Psoas muscle (tissue), 8 donors: ENCODE data around the gene SNX20. TPM values are rescaled to one million over a fixed set of nuclear protein-coding genes. Genes with fewer than 3 reads are reported as not detected.

Experiments used
- ATAC-seq, 4 donors: fragments of 200-7000 bp; cut with Tn5 transposase; one replicate each; pipeline ENCODE4 v1.9.1; 2020; ENCODE audit warnings: moderate library complexity in 3 of 4, mild to moderate bottlenecking in 2 of 4
- DNase-seq, 2 donors: peaks; one replicate each; pipeline ENCODE4 v3.0.0-alpha.2; 2020
- H3K27ac ChIP-seq: fragments of 200-600 bp; one replicate; pipeline ENCODE4 v1.8.0; 2022
- H3K27me3 ChIP-seq, 3 donors: fragments of 200-600 bp in 1 of 3; one replicate each; pipeline versions ENCODE4 v1.6.1 to v1.8.0; 2013 to 2022; ENCODE audit warnings: low read length in 2 of 3, mild to moderate bottlenecking in 2 of 3, moderate library complexity in 1 of 3; ENCODE audit not compliant: insufficient read depth in 3 of 3
- H3K36me3 ChIP-seq, 2 donors: fragments of 200-600 bp in 1 of 2; one replicate each; pipeline versions ENCODE4 v1.6.1 to v1.8.0; 2013 to 2022; ENCODE audit warnings: low read depth in 1 of 2, mild to moderate bottlenecking in 1 of 2, moderate library complexity in 1 of 2; ENCODE audit not compliant: insufficient read depth in 1 of 2
- H3K4me1 ChIP-seq: fragments of 200-600 bp; one replicate; pipeline ENCODE4 v1.8.0; 2022
- H3K4me3 ChIP-seq: fragments of 200-600 bp; one replicate; pipeline ENCODE4 v1.8.0; 2022; ENCODE audit warnings: mild to moderate bottlenecking
- H3K9me3 ChIP-seq: fragments of 200-600 bp; one replicate; pipeline ENCODE4 v1.8.0; 2022
- CTCF ChIP-seq: fragments of 200-600 bp; IDR thresholded peaks from one replicate; pipeline ENCODE4 v1.8.0; 2022; ENCODE audit warnings: antibody characterized with exemption
- WGBS, 3 donors: extraction: QIAGEN DNeasy Blood & Tissue Kit; methylation state at CpG; one replicate each; pipeline versions ENCODE4 v1.1.6 to v1.1.7; 2013; 5-methylcytosine and 5-hydroxymethylcytosine counted together
- intact Hi-C, 2 donors: fragments of 100-400 bp; cut with DNase I; formaldehyde crosslinking; loops; one replicate each; pipeline versions ENCODE4 v1.11.0 to v1.14.2; 2022
- polyA plus RNA-seq, 3 donors: library from polyadenylated mRNA; stranded (reverse); fragments of 200-250 nt; gene quantifications; one replicate each; pipeline ENCODE4 v1.2.3, GENCODE V29; 2013
- total RNA-seq, 4 donors: library from RNA; stranded (reverse); fragmentation: NEBNext Ultra II Directional in 2 of 4; extraction: Animal tissue kit (Norgen Biotek cat#: 25700) in 2 of 4; gene quantifications; one replicate each; pipeline versions ENCODE4 v1.2.1 to v1.2.4, GENCODE V29; 2021 to 2023
- donor health status: healthy with polysubstance abuse.
- donor health status: DM: no; HTN: no; CAD: no; lungs with moderate emphysema.
- donor health status: Bipolar disorder and iron deficiency.
- donor health status: healthy.
- donor health status: DM: yes; HTN: yes; CAD: no.
- donor health status: DM: no; HTN: no; CAD: no.
- donor health status: DM: no; HTN: no; CAD: no.
- donor health status: DM: yes; HTN: yes; CAD: no.

The SNX20 gene
- total and polyA plus RNA-seq, 7 donors, result 0.78 to 2.1 (median 1.1) TPM

GRCh38 chr16:50629334-50629733, 51.8 kb downstream of the SNX20 start:
- Histone ChIP-seq H3K4me3 (no peak overlapping the region), H3K9me3 (no peaks in the 10 kb centered on the region), H3K27ac (no peak overlapping the region), H3K36me3 (no peaks in the 10 kb centered on the region), H3K27me3 (no peaks in the 10 kb centered on the region), H3K4me1 (peaks cover 6% of the 10 kb centered on the region)
- 90 to 93% (median 91%) methylated on average over 4 of the region's 4 CpGs for WGBS, 3 donors
- DNase-seq, result no peak
- no peak for ATAC-seq
- TF ChIP-seq CTCF, result no peak
- intact Hi-C loops, result no loop called here

- H3K36me3 ChIP-seq, result no peaks in the 10 kb centered on the region
Measured at GRCh38 chr16:50628156-50628802, 52.8 kb downstream of the SNX20 start.

GRCh38 chr16:50627419-50627818, 53.7 kb downstream of the SNX20 start:
- H3K4me3 ChIP-seq, result no peak overlapping the region
- peaks cover 6% of the 10 kb centered on the region for H3K4me1 ChIP-seq
- H3K27me3 ChIP-seq, result no peaks in the 10 kb centered on the region
- no peaks in the 10 kb centered on the region for H3K9me3 ChIP-seq
- H3K27ac ChIP-seq, result no peak overlapping the region
- intact Hi-C loops, result no loop called here
- ATAC-seq, result peak; percentile 63 to 74 (median 71)
- peak in 1 of 2 donors; percentile 38 for DNase-seq
- TF ChIP-seq CTCF, result peak; percentile 26
- WGBS, 3 donors, result 5 to 7% (median 5%) methylated on average over 10 of the region's 10 CpGs
- H3K36me3 ChIP-seq, result no peaks in the 10 kb centered on the region

More at GRCh38 chr16:50628156-50628802, 52.8 kb downstream of the SNX20 start:
- ATAC-seq, result no peak
- Histone ChIP-seq H3K9me3 (no peaks in the 10 kb centered on the region), H3K4me1 (peaks cover 6% of the 10 kb centered on the region), H3K27me3 (no peaks in the 10 kb centered on the region), H3K27ac (no peak overlapping the region), H3K4me3 (no peak overlapping the region)
- no peak for TF ChIP-seq CTCF
- 93 to 97% (median 95%) methylated on average over 9 of the region's 9 CpGs for WGBS, 3 donors
- DNase-seq, result no peak
- intact Hi-C loops, result no loop called here

GRCh38 chr16:50626868-50627267, 54.2 kb downstream of the SNX20 start:
- DNase-seq (no peak), ATAC-seq (no peak)
- peaks cover 6% of the 10 kb centered on the region for H3K4me1 ChIP-seq
- no peaks in the 10 kb centered on the region for H3K27me3 ChIP-seq
- no peak overlapping the region for H3K4me3 ChIP-seq
- no peaks in the 10 kb centered on the region for H3K9me3 ChIP-seq
- H3K36me3 ChIP-seq, result no peaks in the 10 kb centered on the region
- H3K27ac ChIP-seq, result no peak overlapping the region
- no peak for TF ChIP-seq CTCF
- intact Hi-C loops, result no loop called here
- WGBS, 3 donors, result 44 to 66% (median 64%) methylated on average over 4 of the region's 4 CpGs

GRCh38 chr16:50625374-50625773, 55.7 kb downstream of the SNX20 start:
- 96 to 98% (median 96%) methylated on average over 12 of the region's 12 CpGs for WGBS, 3 donors
- no peaks in the 10 kb centered on the region for H3K36me3 ChIP-seq
- no peak for DNase-seq
- intact Hi-C loops, result no loop called here
- no peak for ATAC-seq
- H3K27me3 ChIP-seq, result no peaks in the 10 kb centered on the region
- H3K4me1 ChIP-seq, result peaks cover 6% of the 10 kb centered on the region
- H3K9me3 ChIP-seq, result no peaks in the 10 kb centered on the region
- H3K4me3 ChIP-seq, result no peak overlapping the region
- TF ChIP-seq CTCF, result no peak
- H3K27ac ChIP-seq, result no peak overlapping the region
